H1 (cell line): ENCODE measurements around the gene ZBTB49. TPM values are rescaled to one million over a fixed set of nuclear protein-coding genes. Genes with fewer than 3 reads are reported as not detected.

Source experiments
- CTCF ChIA-PET: fragments of 300-600 bp; sonication (Branson Sonifier 250); formaldehyde crosslinking; loops from one replicate; lab custom pipeline; 2021; ENCODE audit not compliant: partially characterized antibody; lab: Charles Lee
- POLR2A ChIA-PET: fragments of 300-600 bp; sonication (Branson Sonifier 250); formaldehyde crosslinking; loops from one replicate; lab custom pipeline; 2021; ENCODE audit warnings: inconsistent platforms; ENCODE audit not compliant: partially characterized antibody; lab: Charles Lee
- DNase-seq, 2 experiments: peaks; one replicate each; pipeline versions ENCODE4 v3.0.0 to v3.0.0-alpha.2; 2010 to 2022; ENCODE audit warnings: low spot score in 2 of 2, low read depth in 1 of 2, mixed read lengths in 1 of 2
- FAIRE-seq: peaks from 2 replicates; lab custom pipeline; 2011; peaks lifted over from hg19 to GRCh38; lab: Jason Lieb, UNC
- H2AFZ ChIP-seq: 2 replicates; pipeline ENCODE4 v1.8.1; 2012; ENCODE audit warnings: low read length, inconsistent platforms
- H2AK5ac ChIP-seq: 2 replicates; pipeline ENCODE4 v1.6.1; 2013; ENCODE audit warnings: low read depth, low read length
- H2BK120ac ChIP-seq: replicated peaks from 2 replicates; pipeline ENCODE3; 2013; ENCODE audit warnings: low read depth, low read length, inconsistent platforms
- H2BK12ac ChIP-seq: 2 replicates; pipeline ENCODE4 v1.6.1; 2013; ENCODE audit warnings: low read depth, low read length
- H2BK15ac ChIP-seq: 2 replicates; pipeline ENCODE4 v1.6.1; 2013; ENCODE audit warnings: low read length
- H2BK20ac ChIP-seq: 2 replicates; pipeline ENCODE4 v1.6.1; 2013; ENCODE audit warnings: low read length
- H2BK5ac ChIP-seq: 2 replicates; pipeline ENCODE4 v1.6.1; 2013; ENCODE audit warnings: low read depth, low read length
- H3K14ac ChIP-seq: 2 replicates; pipeline ENCODE4 v1.6.1; 2013; ENCODE audit warnings: inconsistent platforms; ENCODE audit not compliant: insufficient read length
- H3K18ac ChIP-seq: 2 replicates; pipeline ENCODE4 v1.6.1; 2013; ENCODE audit warnings: low read length; ENCODE audit errors: extremely low read depth
- H3K23ac ChIP-seq: 2 replicates; pipeline ENCODE4 v1.6.1; 2013; ENCODE audit warnings: inconsistent platforms; ENCODE audit not compliant: insufficient read length
- H3K23me2 ChIP-seq: 2 replicates; pipeline ENCODE4 v1.6.1; 2013; ENCODE audit warnings: low read depth, low read length
- H3K27ac ChIP-seq: 2 replicates; pipeline ENCODE4 v1.6.1; 2011; ENCODE audit warnings: low read depth, low read length, inconsistent platforms
- H3K27me3 ChIP-seq, 4 experiments: replicated peaks in 1 of 4; 1 replicate in 1 of 4; 2 replicates in 3 of 4; pipeline versions ENCODE4 v1.6.1 to v1.8.1; 2011 to 2013; ENCODE audit warnings: low read length in 3 of 4, mild to moderate bottlenecking in 3 of 4, inconsistent platforms in 2 of 4, mixed read lengths in 2 of 4, moderate library complexity in 1 of 4; ENCODE audit not compliant: control insufficient read depth in 3 of 4, insufficient read depth in 3 of 4; ENCODE audit errors: extremely low read depth in 1 of 4
- H3K36me3 ChIP-seq, 4 experiments: 2 replicates each; pipeline versions ENCODE4 v1.6.1 to v1.8.1; 2011 to 2013; ENCODE audit warnings: mild to moderate bottlenecking in 4 of 4, low read length in 3 of 4, moderate library complexity in 2 of 4, control low read depth in 1 of 4, inconsistent platforms in 1 of 4; ENCODE audit not compliant: insufficient read depth in 4 of 4, control insufficient read depth in 2 of 4
- H3K4ac ChIP-seq: replicated peaks from 2 replicates; pipeline ENCODE3; 2013; ENCODE audit warnings: low read length, low read depth, mixed read lengths, inconsistent platforms; ENCODE audit not compliant: insufficient read length
- H3K4me1 ChIP-seq, 4 experiments: replicated peaks in 1 of 4; 1 replicate in 1 of 4; 2 replicates in 3 of 4; pipeline versions ENCODE4 v1.6.1 to v1.8.1; 2011 to 2013; ENCODE audit warnings: low read length in 3 of 4, inconsistent platforms in 2 of 4, mixed read lengths in 1 of 4; ENCODE audit not compliant: insufficient read depth in 4 of 4, control insufficient read depth in 3 of 4
- H3K4me2 ChIP-seq, 2 experiments: 2 replicates each; pipeline versions ENCODE4 v1.6.1 to v1.8.1; 2011 to 2013; ENCODE audit warnings: low read depth in 2 of 2, low read length in 2 of 2, control low read depth in 1 of 2, inconsistent platforms in 1 of 2, mild to moderate bottlenecking in 1 of 2; ENCODE audit not compliant: insufficient read depth in 1 of 2
- H3K4me3 ChIP-seq, 4 experiments: fragments of 200-600, 300-600 bp in 1 of 4; sonication (generic), shearing (Covaris generic), sonication (Bioruptor Twin) in 1 of 4; 2 replicates each; pipeline versions ENCODE4 v1.5.1 to v1.8.1; 2011 to 2016; ENCODE audit warnings: low read length in 4 of 4, low read depth in 3 of 4, control low read depth in 2 of 4, inconsistent platforms in 2 of 4, mild to moderate bottlenecking in 2 of 4, mixed read lengths in 1 of 4, moderate library complexity in 1 of 4; ENCODE audit not compliant: insufficient read depth in 2 of 4; ENCODE audit errors: extremely low read depth in 1 of 4
- H3K56ac ChIP-seq: replicated peaks from 2 replicates; pipeline ENCODE3; 2013; ENCODE audit warnings: low read depth, mild to moderate bottlenecking, mixed read lengths, low read length, inconsistent platforms; ENCODE audit not compliant: insufficient read length
- H3K79me1 ChIP-seq: 2 replicates; pipeline ENCODE4 v1.6.1; 2013; ENCODE audit warnings: low read depth, low read length, control low read depth
- H3K79me2 ChIP-seq, 2 experiments: 2 replicates each; pipeline versions ENCODE4 v1.6.1 to v1.8.1; 2012 to 2013; ENCODE audit warnings: low read length in 2 of 2, mild to moderate bottlenecking in 2 of 2, inconsistent platforms in 1 of 2; ENCODE audit not compliant: insufficient read depth in 2 of 2, control insufficient read depth in 1 of 2
- H3K9ac ChIP-seq, 4 experiments: replicated peaks in 1 of 4; 1 replicate in 1 of 4; 2 replicates in 3 of 4; pipeline versions ENCODE4 v1.6.1 to v1.8.1; 2011 to 2013; ENCODE audit warnings: low read depth in 3 of 4, low read length in 3 of 4, control low read depth in 2 of 4, mild to moderate bottlenecking in 2 of 4, moderate library complexity in 2 of 4, inconsistent platforms in 1 of 4; ENCODE audit errors: extremely low read depth in 1 of 4
- H3K9me3 ChIP-seq, 2 experiments: 2 replicates each; pipeline versions ENCODE4 v1.6.1 to v1.8.1; 2012 to 2013; ENCODE audit warnings: mild to moderate bottlenecking in 2 of 2, moderate library complexity in 2 of 2, control low read depth in 1 of 2, inconsistent platforms in 1 of 2, low read depth in 1 of 2, low read length in 1 of 2, mixed read lengths in 1 of 2; ENCODE audit not compliant: insufficient read depth in 2 of 2
- H4K20me1 ChIP-seq, 2 experiments: replicated peaks in 1 of 2; 2 replicates each; pipeline versions ENCODE3 to v1.8.1; 2011 to 2013; ENCODE audit warnings: inconsistent platforms in 2 of 2, low read length in 2 of 2, mild to moderate bottlenecking in 1 of 2; ENCODE audit not compliant: insufficient read depth in 2 of 2, control insufficient read depth in 1 of 2
- H4K5ac ChIP-seq: 2 replicates; pipeline ENCODE4 v1.6.1; 2013; ENCODE audit warnings: low read length, low read depth, mixed read lengths, inconsistent platforms; ENCODE audit not compliant: insufficient read length
- H4K8ac ChIP-seq: 2 replicates; pipeline ENCODE4 v1.8.0; 2013; ENCODE audit warnings: mild to moderate bottlenecking, moderate library complexity, low read length, inconsistent platforms; ENCODE audit not compliant: insufficient read depth; ENCODE audit errors: extremely low read depth
- H4K91ac ChIP-seq: replicated peaks from 2 replicates; pipeline ENCODE3; 2013; ENCODE audit warnings: low read length, mixed read lengths, inconsistent platforms; ENCODE audit not compliant: insufficient read length
- ATF3 ChIP-seq: IDR thresholded peaks from 2 replicates; pipeline ENCODE4 v1.6.1; 2011; ENCODE audit warnings: low read depth, mild to moderate bottlenecking, low read length; ENCODE audit not compliant: insufficient read depth
- BCL11A ChIP-seq, 2 experiments: IDR thresholded peaks; one replicate each; pipeline ENCODE4 v1.6.1; 2011; ENCODE audit warnings: low read depth in 2 of 2, low read length in 2 of 2, mild to moderate bottlenecking in 2 of 2
- BRCA1 ChIP-seq: IDR thresholded peaks from 2 replicates; pipeline ENCODE4 v1.6.1; 2012; ENCODE audit warnings: low read depth, low read length, improper control_type of control experiment
- CHD1 ChIP-seq: IDR thresholded peaks from 2 replicates; pipeline ENCODE4 v1.6.1; 2012; ENCODE audit warnings: low read depth, low read length, improper control_type of control experiment
- MAFK ChIP-seq: IDR thresholded peaks from 2 replicates; pipeline ENCODE4 v1.6.1; 2012; ENCODE audit warnings: low read depth, mild to moderate bottlenecking, improper control_type of control experiment, low read length
- NRF1 ChIP-seq: IDR thresholded peaks from 2 replicates; pipeline ENCODE4 v1.6.1; 2011; ENCODE audit warnings: mild to moderate bottlenecking, low read depth, low read length, improper control_type of control experiment
- POLR2A ChIP-seq, 2 experiments: IDR thresholded peaks; 1 replicate in 1 of 2; 2 replicates in 1 of 2; pipeline ENCODE4 v1.6.1; 2011; ENCODE audit warnings: low read depth in 2 of 2, low read length in 2 of 2, mild to moderate bottlenecking in 2 of 2; ENCODE audit errors: control extremely low read depth in 1 of 2
- RAD21 ChIP-seq, 2 experiments: IDR thresholded peaks in 1 of 2; conservative IDR thresholded peaks in 1 of 2; 2 replicates each; pipeline ENCODE4 v1.6.1; 2011; ENCODE audit warnings: low read depth in 2 of 2, low read length in 2 of 2, improper control_type of control experiment in 1 of 2, inconsistent platforms in 1 of 2, mild to moderate bottlenecking in 1 of 2, moderate library complexity in 1 of 2
- SIN3A ChIP-seq, 2 experiments: IDR thresholded peaks in 1 of 2; conservative IDR thresholded peaks in 1 of 2; 2 replicates each; pipeline ENCODE4 v1.6.1; 2011 to 2012; ENCODE audit warnings: low read length in 2 of 2, improper control_type of control experiment in 1 of 2, low read depth in 1 of 2, mild to moderate bottlenecking in 1 of 2
- TBP ChIP-seq: IDR thresholded peaks from 2 replicates; pipeline ENCODE4 v1.6.1; 2011; ENCODE audit warnings: low read depth, low read length, improper control_type of control experiment
- TCF12 ChIP-seq: IDR thresholded peaks from 2 replicates; pipeline ENCODE4 v1.6.1; 2011; ENCODE audit warnings: low read depth, mild to moderate bottlenecking, low read length
- USF2 ChIP-seq: IDR thresholded peaks from 2 replicates; pipeline ENCODE4 v1.6.1; 2011; ENCODE audit warnings: low read length, improper control_type of control experiment
- ZNF274 ChIP-seq: IDR thresholded peaks from 2 replicates; pipeline ENCODE4 v1.7.0; 2012; ENCODE audit warnings: low read length, borderline replicate concordance; ENCODE audit errors: extremely low read depth
- WGBS, 2 experiments: shearing (Covaris generic) in 1 of 2; methylation state at CpG; one replicate each; pipeline versions ENCODE4 v1.1.6 to v1.1.7; 2013 to 2015; ENCODE audit warnings: low lambda C conversion rate in 2 of 2, mixed read lengths in 2 of 2, inconsistent platforms in 1 of 2, low coverage in 1 of 2, missing lambda C conversion rate in 1 of 2; ENCODE audit not compliant: insufficient replicate concordance in 2 of 2, insufficient coverage in 1 of 2, insufficient read length in 1 of 2; ENCODE audit errors: extremely low coverage in 1 of 2, missing lambda C conversion rate in 1 of 2; 5-methylcytosine and 5-hydroxymethylcytosine counted together
- polyA plus RNA-seq, 7 experiments: library from polyadenylated mRNA; depleted of rRNA in 3 of 7; stranded (reverse) in 5 of 7; unstranded in 2 of 7; fragments of >200 nt in 5 of 7; fragments of 200-250 nt in 2 of 7; gene quantifications; 1 replicate in 5 of 7; 2 replicates in 1 of 7; 4 replicates in 1 of 7; pipeline versions ENCODE4 v1.2.1 to v1.2.3, GENCODE V29; 2011 to 2013; ENCODE audit warnings: missing spikeins in 2 of 7, mixed read lengths in 2 of 7
- total RNA-seq: library from RNA; stranded (reverse); fragmentation: NEBNext Ultra II Directional; extraction: Animal tissue kit (Norgen Biotek cat#: 25700); gene quantifications from 2 replicates; pipeline ENCODE4 v1.2.1, GENCODE V29; 2021

Gene ZBTB49
- total and polyA plus RNA-seq, 2 of the 8 experiments (the other 6 are each of a cell fraction or from before 2014, with no cell fraction given) = 4.2 to 6.8 TPM

GRCh38 chr4:4329496-4329895 lies 39.4 kb downstream of the ZBTB49 start:
- no peak overlapping the region for H4K5ac ChIP-seq
- H2AK5ac ChIP-seq = no peak overlapping the region
- ChIA-PET CTCF (interaction anchor here (0.6 to 0.9 kb wide), 4 partner anchors 11 to 1995 kb away, joined by 3 to 4 read pairs (median 3); no protein-coding TSS in a partner anchor), POLR2A (no interaction called here)
- no peak overlapping the region for H2AFZ ChIP-seq
- H3K36me3 ChIP-seq = no peaks in the 10 kb centered on the region
- no peak for FAIRE-seq
- DNase-seq = no peak
- no peaks in the 10 kb centered on the region for H4K20me1 ChIP-seq
- 90% methylated on average over 10 of the region's 10 CpGs; no CpG with 5 or more reads in 1 of the 2 experiments for WGBS, 2 experiments
- H2BK5ac ChIP-seq = no peak overlapping the region
- peaks cover 0 to 2% of the 10 kb centered on the region in 2 experiments; a peak in 1 of 4 replicates for H3K9me3 ChIP-seq
- no peak overlapping the region for H3K23ac ChIP-seq
- H4K91ac ChIP-seq = no peak overlapping the region
- no peak overlapping the region for H2BK15ac ChIP-seq
- H3K56ac ChIP-seq = no peak overlapping the region
- no peak overlapping the region for H2BK20ac ChIP-seq
- no peak overlapping the region for H2BK120ac ChIP-seq
- H3K18ac ChIP-seq = no peak overlapping the region
- H3K27ac ChIP-seq = no peak overlapping the region
- H3K27me3 ChIP-seq = no peaks in the 10 kb centered on the region
- no peak overlapping the region for H3K14ac ChIP-seq
- H3K4me3 ChIP-seq = no peak overlapping the region
- no peaks in the 10 kb centered on the region for H3K79me1 ChIP-seq
- H2BK12ac ChIP-seq = no peak overlapping the region
- H3K79me2 ChIP-seq = no peaks in the 10 kb centered on the region
- no peak overlapping the region for H3K4ac ChIP-seq
- no peak overlapping the region for H3K4me2 ChIP-seq
- H3K9ac ChIP-seq = no peak overlapping the region
- H3K4me1 ChIP-seq = peaks cover 0 to 3% (median 0%) of the 10 kb centered on the region in 4 experiments; a peak in 2 of 7 replicates
- H3K23me2 ChIP-seq = no peaks in the 10 kb centered on the region
- H4K8ac ChIP-seq = no peak overlapping the region
- no peak for TF ChIP-seq ATF3
- TF ChIP-seq USF2 = no peak
- TF ChIP-seq TCF12 = no peak
- TF ChIP-seq BCL11A (IDR thresholded peaks at IDR 0.05; ENCODE audit: low read depth in 2 of 2, low read length in 2 of 2) = no peak
- no peak for TF ChIP-seq POLR2A (IDR thresholded peaks at IDR 0.05; ENCODE audit: control extremely low read depth in 1 of 2, low read depth in 2 of 2, low read length in 2 of 2)
- no peak for TF ChIP-seq RAD21 (IDR thresholded peaks at IDR 0.05 in 1 of 2, conservative IDR thresholded peaks at IDR 0.05 in 1 of 2; ENCODE audit: low read depth in 2 of 2, low read length in 2 of 2)
- no peak for TF ChIP-seq SIN3A (conservative IDR thresholded peaks at IDR 0.05 in 1 of 2, IDR thresholded peaks at IDR 0.05 in 1 of 2; ENCODE audit: low read depth in 1 of 2, low read length in 2 of 2)
- no peak for TF ChIP-seq ZNF274
- no peak for TF ChIP-seq MAFK
- TF ChIP-seq TBP = no peak
- no peak for TF ChIP-seq CHD1
- TF ChIP-seq NRF1 = no peak
- no peak for TF ChIP-seq BRCA1
